IPS-15b (cell line): ENCODE measurements around the gene KIF26B.
A peak's percentile ranks its signal among the peaks of the same experiment; 100 is the strongest.
"Not testable (repeated sequence)": the region's sequence is repeated elsewhere in the genome, so short reads cannot be mapped to it uniquely, and the experiment has no call there.

Experiments
- H3K27me3 ChIP-seq: one replicate; pipeline ENCODE4 v1.6.1; 2013; ENCODE audit warnings: low read length; ENCODE audit not compliant: control insufficient read depth, insufficient read depth
- H3K36me3 ChIP-seq: one replicate; pipeline ENCODE4 v1.6.1; 2013; ENCODE audit warnings: low read length; ENCODE audit not compliant: control insufficient read depth, insufficient read depth
- H3K4me1 ChIP-seq: one replicate; pipeline ENCODE4 v1.6.1; 2013; ENCODE audit warnings: mild to moderate bottlenecking, low read length; ENCODE audit not compliant: control insufficient read depth, insufficient read depth
- H3K4me3 ChIP-seq: one replicate; pipeline ENCODE4 v1.5.1; 2013; ENCODE audit warnings: low read depth, low read length
- H3K9ac ChIP-seq: one replicate; pipeline ENCODE4 v1.6.1; 2013; ENCODE audit warnings: low read depth, mild to moderate bottlenecking, low read length
- H3K9me3 ChIP-seq: one replicate; pipeline ENCODE4 v1.6.1; 2013; ENCODE audit warnings: mild to moderate bottlenecking, low read length; ENCODE audit not compliant: control insufficient read depth, insufficient read depth

The KIF26B gene

DNA sequence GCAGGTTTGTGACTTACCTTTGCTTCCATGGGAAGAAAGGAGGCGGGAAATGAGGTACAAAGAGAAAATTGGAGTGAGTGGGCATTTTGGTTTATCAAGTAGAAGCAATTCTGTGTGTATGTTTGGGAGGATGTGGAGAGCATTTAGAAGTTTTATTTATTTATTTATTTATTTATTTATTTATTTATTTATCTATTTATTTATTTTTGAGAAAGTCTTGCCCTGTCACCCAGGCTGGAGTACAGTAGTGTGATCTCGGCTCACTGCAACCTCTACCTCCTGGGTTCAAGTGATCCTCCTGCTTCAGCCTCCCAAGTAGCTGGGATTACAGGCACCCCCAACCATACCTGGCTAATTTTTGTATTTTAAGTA lies 182.2 kb downstream of the KIF26B start:
- H3K4me1 ChIP-seq, H3K27me3 ChIP-seq, H3K9ac ChIP-seq, H3K4me3 ChIP-seq, H3K9me3 ChIP-seq, H3K36me3 ChIP-seq: not testable (repeated sequence)

DNA sequence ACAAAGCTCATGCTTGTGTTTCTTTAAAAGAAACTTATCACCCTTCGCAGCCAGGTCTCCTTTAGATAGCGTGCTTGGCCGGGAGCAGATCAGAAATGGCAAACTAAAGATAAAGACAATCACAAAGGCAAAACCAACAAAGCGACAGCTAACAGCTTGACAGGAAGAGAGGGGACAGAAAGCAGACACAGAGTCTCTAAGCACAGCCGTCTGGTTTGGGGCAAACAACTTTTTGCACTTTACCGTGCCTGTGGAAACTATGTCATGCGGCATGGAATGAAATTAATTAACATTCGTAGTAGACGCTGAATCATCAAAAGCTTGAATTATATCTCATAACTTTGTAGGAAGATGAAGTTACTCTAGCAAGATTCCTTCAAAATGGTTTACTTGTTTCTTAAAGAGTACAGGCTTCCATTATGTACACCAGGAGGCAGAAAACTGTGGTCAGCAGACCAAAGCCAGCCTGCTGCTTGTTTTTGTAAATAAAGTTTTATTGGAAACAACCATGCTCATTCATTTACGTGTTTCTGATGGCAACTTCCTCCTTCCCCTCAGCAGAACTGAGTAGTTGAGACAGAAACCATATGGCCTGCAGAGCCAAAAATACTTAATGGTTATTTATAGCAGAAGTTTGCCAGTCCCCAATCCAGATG lies 183.2 kb downstream of the KIF26B start:
- Histone ChIP-seq H3K27me3 (no peaks in the 10 kb centered on the region), H3K9ac (no peak overlapping the region), H3K4me3 (no peak overlapping the region), H3K4me1 (peaks cover 4% of the 10 kb centered on the region), H3K36me3 (no peaks in the 10 kb centered on the region), H3K9me3 (no peaks in the 10 kb centered on the region)

DNA sequence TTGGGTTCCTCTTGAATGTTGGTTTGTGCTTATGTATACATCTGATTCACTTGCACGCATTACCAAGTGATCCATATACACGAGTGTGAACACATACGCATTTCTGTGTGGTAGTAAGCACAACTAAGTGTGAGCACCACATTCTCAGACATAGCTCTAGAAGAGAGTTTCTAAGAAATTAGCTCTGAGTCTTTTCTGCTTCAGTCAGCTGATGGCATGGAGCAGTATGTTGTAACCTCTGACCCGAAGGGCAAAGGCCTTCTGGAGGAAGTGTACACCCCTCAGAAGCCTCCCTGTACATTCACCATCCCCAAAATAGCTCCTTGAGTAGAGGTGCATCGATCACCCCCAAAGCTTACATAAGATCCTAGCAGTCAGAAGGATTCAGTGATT lies 183.7 kb downstream of the KIF26B start:
- Histone ChIP-seq H3K4me1 (peaks cover 4% of the 10 kb centered on the region), H3K9ac (no peak overlapping the region), H3K4me3 (no peak overlapping the region), H3K36me3 (no peaks in the 10 kb centered on the region), H3K9me3 (no peaks in the 10 kb centered on the region), H3K27me3 (no peaks in the 10 kb centered on the region)

DNA sequence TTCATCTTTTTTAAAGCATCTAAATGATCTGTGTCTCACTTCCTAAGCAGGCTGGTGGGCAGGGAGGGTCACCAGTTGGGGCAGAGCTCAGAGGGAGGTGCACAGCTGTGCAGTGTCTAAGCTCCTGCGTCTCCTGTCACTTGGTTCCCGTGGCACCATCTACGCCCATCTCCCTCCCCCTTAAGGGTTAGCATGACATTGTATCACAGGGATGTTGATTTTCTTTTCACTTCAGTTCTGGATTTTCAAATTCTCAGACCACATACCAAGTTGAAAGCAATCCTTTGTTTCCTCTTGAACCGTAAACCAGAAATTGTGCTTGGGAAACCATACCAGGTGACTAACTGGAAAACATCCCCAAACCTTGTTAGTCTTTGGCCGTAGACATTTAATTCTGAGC lies 187.0 kb downstream of the KIF26B start:
- Histone ChIP-seq H3K9ac (no peak overlapping the region), H3K27me3 (no peaks in the 10 kb centered on the region), H3K4me1 (peaks cover under 1% of the 10 kb centered on the region), H3K4me3 (no peak overlapping the region), H3K9me3 (no peaks in the 10 kb centered on the region), H3K36me3 (no peaks in the 10 kb centered on the region)

DNA sequence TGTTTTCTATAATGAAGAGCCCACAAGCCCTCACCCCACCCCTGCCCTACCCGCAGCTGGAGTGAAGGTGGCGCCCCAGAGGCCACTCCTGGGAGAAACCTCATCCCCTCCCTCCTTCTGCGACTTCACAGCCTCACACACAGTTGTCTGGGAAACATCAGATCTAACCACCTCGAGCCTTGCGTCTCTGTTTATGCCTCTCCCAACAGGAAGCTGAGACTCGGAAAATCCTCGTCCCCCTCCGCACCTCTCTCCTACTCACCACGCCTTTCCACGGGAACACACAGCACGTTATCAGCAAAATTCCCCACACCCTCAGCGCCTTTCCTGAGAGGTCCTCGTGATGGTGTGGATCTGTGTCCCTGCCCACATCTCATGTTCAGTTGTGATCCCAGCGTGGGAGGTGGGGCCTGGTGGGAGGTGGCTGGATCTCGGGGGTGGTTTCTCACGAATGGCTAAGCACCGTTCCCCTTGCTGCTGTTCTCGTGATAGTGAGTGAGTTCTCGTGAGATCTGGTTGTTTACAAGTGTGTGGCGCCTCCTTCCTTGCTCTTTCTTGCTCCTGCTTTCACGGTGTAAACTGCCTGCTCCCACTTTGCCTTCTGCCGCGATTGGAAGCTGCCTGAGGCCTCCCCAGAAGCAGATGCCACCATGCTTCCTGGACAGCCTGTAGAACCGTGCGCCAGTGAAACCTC lies 190.6 kb downstream of the KIF26B start:
- Histone ChIP-seq H3K27me3 (no peaks in the 10 kb centered on the region), H3K9ac (no peak overlapping the region), H3K4me3 (peak overlapping the region; percentile 44), H3K9me3 (no peaks in the 10 kb centered on the region), H3K36me3 (no peaks in the 10 kb centered on the region), H3K4me1 (no peaks in the 10 kb centered on the region)

DNA sequence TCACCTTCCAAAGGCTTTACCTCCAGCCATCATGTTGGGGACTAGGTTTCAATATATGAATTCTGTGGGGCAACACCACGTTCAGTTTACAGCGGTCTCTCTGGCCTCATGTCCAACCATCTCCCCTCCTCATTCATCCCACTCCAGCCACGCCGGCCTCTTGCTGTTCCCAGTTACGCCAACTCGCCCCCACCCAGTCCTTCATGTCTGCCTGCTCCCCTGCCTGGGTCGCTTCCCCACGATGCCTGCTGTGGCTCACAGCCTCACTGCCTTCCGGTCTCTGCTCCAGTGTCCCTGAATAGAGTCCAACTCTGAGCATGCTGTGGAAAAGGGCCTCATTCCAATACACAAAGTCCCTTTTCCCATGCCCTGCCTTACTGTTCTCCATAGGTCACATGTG lies 193.8 kb downstream of the KIF26B start:
- H3K9ac ChIP-seq, result no peak overlapping the region
- no peaks in the 10 kb centered on the region for H3K27me3 ChIP-seq
- no peak overlapping the region for H3K4me3 ChIP-seq
- H3K4me1 ChIP-seq, result no peaks in the 10 kb centered on the region
- no peaks in the 10 kb centered on the region for H3K9me3 ChIP-seq
- H3K36me3 ChIP-seq, result no peaks in the 10 kb centered on the region

DNA sequence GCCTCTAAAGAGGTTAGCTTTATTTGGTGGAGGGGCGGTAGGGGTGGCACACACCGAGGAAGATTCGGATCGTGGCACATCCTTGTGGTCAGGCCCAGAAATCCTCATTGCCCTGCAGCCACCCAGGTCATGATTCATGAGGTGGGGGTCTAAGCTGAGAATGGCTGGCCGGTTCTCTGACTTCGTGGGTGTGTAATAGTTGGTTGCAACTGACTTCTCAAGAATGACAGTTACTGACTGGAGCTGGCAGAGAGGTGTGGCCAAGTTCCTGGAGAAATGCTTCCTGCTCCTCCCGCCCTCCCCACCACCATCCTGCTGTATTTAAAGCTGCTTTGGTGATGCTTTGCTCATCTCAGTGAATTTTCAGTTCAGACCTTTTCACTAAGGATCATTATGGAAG lies 198.6 kb downstream of the KIF26B start:
- no peaks in the 10 kb centered on the region for H3K9me3 ChIP-seq
- H3K4me1 ChIP-seq, result no peaks in the 10 kb centered on the region
- no peak overlapping the region for H3K9ac ChIP-seq
- no peak overlapping the region for H3K4me3 ChIP-seq
- no peaks in the 10 kb centered on the region for H3K27me3 ChIP-seq
- no peaks in the 10 kb centered on the region for H3K36me3 ChIP-seq

DNA sequence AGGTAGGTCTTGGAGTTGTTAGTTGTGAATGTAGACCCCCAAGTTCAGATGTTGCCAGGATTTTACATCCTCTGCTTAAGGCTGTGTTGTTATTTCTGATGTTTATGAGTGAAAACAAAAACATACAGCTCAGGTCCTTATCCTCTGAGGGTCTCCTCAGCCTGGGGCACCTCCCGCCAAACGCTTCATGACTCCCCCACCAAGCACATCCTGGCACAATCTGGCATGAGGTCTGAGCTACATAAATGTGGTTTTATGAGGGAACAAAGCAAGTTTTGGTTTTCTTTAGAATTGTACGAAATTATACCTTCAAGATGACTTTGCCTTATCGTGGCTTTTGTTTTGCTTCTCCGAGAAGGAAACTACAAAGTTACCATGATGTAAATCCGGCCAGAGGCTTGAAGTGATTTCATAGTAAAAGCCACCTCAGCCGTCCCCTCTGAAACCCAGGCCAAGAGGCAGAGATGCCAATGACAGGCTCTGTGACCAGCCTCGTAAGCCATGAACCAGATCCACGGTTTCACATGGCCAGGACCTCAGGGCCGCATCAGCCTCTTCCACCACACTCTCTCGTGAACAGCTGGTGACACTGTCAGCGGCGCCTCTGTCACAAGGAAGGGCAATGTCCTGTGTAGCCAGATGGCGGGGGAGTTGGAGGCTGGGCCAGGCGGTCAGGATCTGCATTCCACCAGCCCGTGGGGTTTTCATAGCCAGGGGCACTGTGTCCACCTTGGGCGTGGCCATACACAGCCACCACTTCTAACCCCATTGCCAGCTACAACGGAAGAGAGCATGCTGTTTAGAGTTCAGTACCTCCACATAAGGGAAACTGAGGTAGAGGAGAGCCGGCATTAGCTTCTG lies 199.4 kb downstream of the KIF26B start:
- H3K9me3 ChIP-seq, result no peaks in the 10 kb centered on the region
- no peaks in the 10 kb centered on the region for H3K27me3 ChIP-seq
- H3K9ac ChIP-seq, result no peak overlapping the region
- no peaks in the 10 kb centered on the region for H3K36me3 ChIP-seq
- H3K4me1 ChIP-seq, result no peaks in the 10 kb centered on the region
- no peak overlapping the region for H3K4me3 ChIP-seq

DNA sequence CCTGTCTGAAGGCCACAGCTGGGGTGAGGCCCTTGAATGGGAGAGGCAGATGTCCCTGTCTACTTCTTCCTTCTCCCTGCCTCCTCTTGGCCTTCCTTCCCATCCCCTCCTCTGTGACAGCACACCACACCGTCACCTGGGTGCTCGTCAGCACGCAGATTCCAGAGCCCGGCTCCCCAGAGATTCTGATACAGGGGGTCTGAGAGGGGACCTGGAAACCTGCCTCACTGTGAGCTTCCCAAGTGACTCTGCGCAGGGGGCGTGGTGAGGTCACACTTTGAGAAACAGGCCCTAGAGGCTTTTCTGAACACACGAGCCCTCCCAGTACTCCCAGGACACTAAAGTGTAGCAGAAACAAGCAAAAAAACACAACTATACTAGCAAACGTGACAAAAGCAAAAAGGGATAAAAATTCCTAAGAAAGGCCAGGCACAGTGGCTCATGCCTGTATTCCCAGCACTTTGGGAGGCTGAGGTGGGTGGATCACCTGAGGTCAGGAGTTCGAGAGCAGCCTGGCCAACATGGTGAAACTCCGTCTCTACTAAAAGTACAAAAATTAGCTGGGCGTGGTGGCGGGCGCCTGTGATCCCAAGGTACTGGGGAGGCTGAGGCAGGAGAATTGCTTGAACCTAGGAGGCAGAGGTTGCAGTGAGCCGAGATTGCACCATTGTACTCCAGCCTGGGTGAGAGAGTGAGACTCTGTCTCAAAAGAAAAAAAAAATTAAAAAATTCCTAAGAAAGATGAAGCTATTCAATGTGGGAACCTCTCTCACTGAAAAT lies 201.3 kb downstream of the KIF26B start:
- H3K27me3 ChIP-seq, H3K4me1 ChIP-seq, H3K9ac ChIP-seq, H3K4me3 ChIP-seq, H3K36me3 ChIP-seq, H3K9me3 ChIP-seq: not testable (repeated sequence)

DNA sequence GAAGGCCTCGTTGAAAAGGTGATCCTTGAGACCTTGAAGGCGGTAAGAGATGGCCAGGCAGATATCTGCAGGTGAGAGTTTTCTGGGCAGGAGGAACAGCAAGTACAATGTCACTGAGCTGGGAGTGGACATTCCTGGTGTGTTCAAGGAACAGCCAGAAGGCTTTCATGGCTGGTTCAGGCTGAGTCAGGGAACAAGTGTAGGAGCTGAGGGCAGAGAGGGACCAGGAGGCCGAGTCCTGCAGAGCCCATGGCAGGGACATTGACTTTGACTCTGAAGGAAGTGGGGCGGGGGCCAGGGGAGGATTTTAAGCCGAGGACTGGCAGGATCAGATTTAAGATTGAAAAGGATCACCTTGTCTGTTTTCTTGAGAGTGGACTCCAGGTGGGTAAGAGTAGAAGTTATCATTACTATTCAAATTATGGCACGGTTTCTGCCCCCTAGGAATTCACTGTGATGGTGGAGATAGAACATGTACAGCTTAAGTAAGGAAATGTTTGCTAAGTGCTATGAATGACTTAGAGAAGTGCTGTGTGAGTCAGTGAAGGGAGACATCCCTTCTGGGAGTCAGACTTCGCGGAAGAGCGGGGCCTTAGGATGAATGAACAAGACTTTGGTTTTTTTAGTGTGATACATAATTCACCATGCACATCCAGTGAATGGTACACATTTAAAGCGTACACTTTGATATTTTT lies 202.3 kb downstream of the KIF26B start:
- Histone ChIP-seq H3K9ac (no peak overlapping the region), H3K36me3 (no peaks in the 10 kb centered on the region), H3K27me3 (no peaks in the 10 kb centered on the region), H3K4me3 (no peak overlapping the region), H3K4me1 (no peaks in the 10 kb centered on the region), H3K9me3 (no peaks in the 10 kb centered on the region)

DNA sequence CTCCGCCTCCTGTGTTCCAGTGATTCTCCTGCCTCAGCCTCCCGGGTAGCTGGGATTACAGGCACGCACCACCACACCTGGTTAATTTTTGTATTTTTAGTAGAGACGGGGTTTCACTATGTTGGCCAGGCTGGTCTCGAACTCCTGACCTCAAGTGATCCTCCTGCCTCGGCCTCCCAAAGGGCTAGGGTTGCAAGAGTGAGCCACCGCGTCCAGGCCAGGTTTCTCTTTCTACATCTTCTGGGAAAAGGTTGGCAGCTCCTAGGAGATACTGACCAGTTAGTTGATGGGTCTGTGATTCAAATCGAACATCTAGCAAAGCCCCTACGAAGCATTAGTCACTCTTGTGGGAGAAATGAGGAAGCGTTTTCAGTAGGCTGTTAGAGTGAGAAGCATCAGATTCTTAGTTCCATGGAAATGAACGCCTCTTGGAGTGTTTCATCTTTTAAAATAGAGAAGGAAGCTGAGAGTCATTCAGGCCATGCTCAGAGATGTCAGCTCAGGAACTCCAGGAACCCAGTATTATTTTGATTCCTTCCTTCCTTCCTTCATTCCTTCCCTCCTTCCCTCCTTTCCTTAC lies 204.4 kb downstream of the KIF26B start:
- H3K9me3 ChIP-seq, H3K9ac ChIP-seq, H3K27me3 ChIP-seq, H3K36me3 ChIP-seq, H3K4me1 ChIP-seq, H3K4me3 ChIP-seq: not testable (repeated sequence)
